Measurements from ENCODE around the gene TH.

Gene TH

GRCh38 chr11:2174361-2174760, 2.7 kb upstream of the TH start:
- Histone ChIP-seq H3K14ac (ENCODE audit: low read length in 2 of 2) (no peak overlapping the region), H3K9me3 (ENCODE audit: control insufficient read depth, low read length) (no peaks in the 10 kb centered on the region), H2BK120ac (ENCODE audit: low read depth, low read length) (no peak overlapping the region), H2BK12ac (ENCODE audit: low read length in 2 of 2) (no peak overlapping the region), H3K4me3 (ENCODE audit: insufficient read depth in 1 of 2, low read depth in 1 of 2, low read length in 2 of 2) (no peak overlapping the region), H2BK5ac (ENCODE audit: low read depth, low read length, poor library complexity, severe bottlenecking) (no peak overlapping the region), H3K23ac (ENCODE audit: low read length in 2 of 2) (no peak overlapping the region), H2AFZ (ENCODE audit: low read depth, low read length) (no peak overlapping the region), H2AK5ac (ENCODE audit: low read length, severe bottlenecking) (no peak overlapping the region), H4K91ac (ENCODE audit: low read length) (no peak overlapping the region), H2BK15ac (ENCODE audit: low read depth, poor library complexity, severe bottlenecking) (no peak overlapping the region), H3K9ac (ENCODE audit: low read length) (no peak overlapping the region), H4K8ac (ENCODE audit: low read length) (no peak overlapping the region), H3K18ac (ENCODE audit: low read depth in 1 of 2, low read length in 2 of 2) (no peak overlapping the region), H3K4ac (ENCODE audit: low read depth in 1 of 2, low read length in 2 of 2) (no peak overlapping the region), H3K79me1 (replicated peaks; ENCODE audit: low read length, poor library complexity, severe bottlenecking) (no peaks in the 10 kb centered on the region), H3K4me1 (ENCODE audit: control insufficient read depth, insufficient read depth, low read depth, low read length) (peaks cover 30% of the 10 kb centered on the region), H3K4me2 (ENCODE audit: low read length, poor library complexity, severe bottlenecking) (no peak overlapping the region), H3K36me3 (ENCODE audit: control insufficient read depth in 1 of 2, insufficient read depth in 2 of 2, low read depth in 1 of 2, low read length in 2 of 2) (no peaks in the 10 kb centered on the region), H3K27ac (ENCODE audit: low read length, poor library complexity, severe bottlenecking) (no peak overlapping the region), H3K27me3 (ENCODE audit: control insufficient read depth in 1 of 2, insufficient read depth in 1 of 2, low read length in 2 of 2) (peaks cover 0 to 50% of the 10 kb centered on the region in 2 experiments)
- DNase-seq: no peak
- 89% methylated on average over 11 of the region's 11 CpGs for WGBS

- H3K4me1 ChIP-seq (ENCODE audit: control insufficient read depth, insufficient read depth, low read depth, low read length): peaks cover 24% of the 10 kb centered on the region
- no peaks in the 10 kb centered on the region for H3K79me1 ChIP-seq (replicated peaks; ENCODE audit: low read length, poor library complexity, severe bottlenecking)
- H2AFZ ChIP-seq (ENCODE audit: low read depth, low read length): no peak overlapping the region
- no peak overlapping the region for H3K18ac ChIP-seq (ENCODE audit: low read depth in 1 of 2, low read length in 2 of 2)
- no peak overlapping the region for H2BK12ac ChIP-seq (ENCODE audit: low read length in 2 of 2)
- H3K14ac ChIP-seq (ENCODE audit: low read length in 2 of 2): no peak overlapping the region
- no peak overlapping the region for H2BK120ac ChIP-seq (ENCODE audit: low read depth, low read length)
- no peak overlapping the region for H4K91ac ChIP-seq (ENCODE audit: low read length)
- H2AK5ac ChIP-seq (ENCODE audit: low read length, severe bottlenecking): no peak overlapping the region
- H3K4me2 ChIP-seq (ENCODE audit: low read length, poor library complexity, severe bottlenecking): no peak overlapping the region
- no peak overlapping the region for H3K23ac ChIP-seq (ENCODE audit: low read length in 2 of 2)
- no peaks in the 10 kb centered on the region for H3K36me3 ChIP-seq (ENCODE audit: control insufficient read depth in 1 of 2, insufficient read depth in 2 of 2, low read depth in 1 of 2, low read length in 2 of 2)
- H2BK5ac ChIP-seq (ENCODE audit: low read depth, low read length, poor library complexity, severe bottlenecking): no peak overlapping the region
- no peak overlapping the region for H4K8ac ChIP-seq (ENCODE audit: low read length)
- 78% methylated on average over 11 of the region's 11 CpGs for WGBS
- no peaks in the 10 kb centered on the region for H3K9me3 ChIP-seq (ENCODE audit: control insufficient read depth, low read length)
- no peak overlapping the region for H3K9ac ChIP-seq (ENCODE audit: low read length)
- no peak overlapping the region for H2BK15ac ChIP-seq (ENCODE audit: low read depth, poor library complexity, severe bottlenecking)
- DNase-seq: no peak
- H3K4me3 ChIP-seq (ENCODE audit: insufficient read depth in 1 of 2, low read depth in 1 of 2, low read length in 2 of 2): no peak overlapping the region
- H3K27me3 ChIP-seq (ENCODE audit: control insufficient read depth in 1 of 2, insufficient read depth in 1 of 2, low read length in 2 of 2): peaks cover 0 to 48% of the 10 kb centered on the region in 2 experiments
- no peak overlapping the region for H3K4ac ChIP-seq (ENCODE audit: low read depth in 1 of 2, low read length in 2 of 2)
- no peak overlapping the region for H3K27ac ChIP-seq (ENCODE audit: low read length, poor library complexity, severe bottlenecking)
These were observed 2.1 kb upstream of the TH start for GRCh38 chr11:2173761-2174160.

GRCh38 chr11:2173150-2173693, 1.6 kb upstream of the TH start:
- Histone ChIP-seq H3K36me3 (ENCODE audit: control insufficient read depth in 1 of 2, insufficient read depth in 2 of 2, low read depth in 1 of 2, low read length in 2 of 2) (no peaks in the 10 kb centered on the region), H2BK5ac (ENCODE audit: low read depth, low read length, poor library complexity, severe bottlenecking) (no peak overlapping the region), H3K18ac (ENCODE audit: low read depth in 1 of 2, low read length in 2 of 2) (no peak overlapping the region), H3K4me1 (ENCODE audit: control insufficient read depth, insufficient read depth, low read depth, low read length) (peaks cover 20% of the 10 kb centered on the region), H2BK12ac (ENCODE audit: low read length in 2 of 2) (no peak overlapping the region), H3K79me1 (replicated peaks; ENCODE audit: low read length, poor library complexity, severe bottlenecking) (no peaks in the 10 kb centered on the region), H2AK5ac (ENCODE audit: low read length, severe bottlenecking) (no peak overlapping the region), H3K27ac (ENCODE audit: low read length, poor library complexity, severe bottlenecking) (no peak overlapping the region), H2BK15ac (ENCODE audit: low read depth, poor library complexity, severe bottlenecking) (no peak overlapping the region), H2BK120ac (ENCODE audit: low read depth, low read length) (no peak overlapping the region), H3K4ac (ENCODE audit: low read depth in 1 of 2, low read length in 2 of 2) (no peak overlapping the region), H3K23ac (ENCODE audit: low read length in 2 of 2) (no peak overlapping the region), H3K9me3 (ENCODE audit: control insufficient read depth, low read length) (no peaks in the 10 kb centered on the region), H4K91ac (ENCODE audit: low read length) (no peak overlapping the region), H3K14ac (ENCODE audit: low read length in 2 of 2) (no peak overlapping the region), H4K8ac (ENCODE audit: low read length) (no peak overlapping the region), H3K9ac (ENCODE audit: low read length) (no peak overlapping the region), H3K4me2 (ENCODE audit: low read length, poor library complexity, severe bottlenecking) (no peak overlapping the region), H3K27me3 (ENCODE audit: control insufficient read depth in 1 of 2, insufficient read depth in 1 of 2, low read length in 2 of 2) (peaks cover 0 to 45% of the 10 kb centered on the region in 2 experiments), H3K4me3 (ENCODE audit: insufficient read depth in 1 of 2, low read depth in 1 of 2, low read length in 2 of 2) (no peak overlapping the region), H2AFZ (ENCODE audit: low read depth, low read length) (no peak overlapping the region)
- no peak for DNase-seq
- 86% methylated on average over 16 of the region's 16 CpGs for WGBS

- Histone ChIP-seq H3K27me3 (ENCODE audit: control insufficient read depth in 1 of 2, insufficient read depth in 1 of 2, low read length in 2 of 2) (peaks cover 0 to 49% of the 10 kb centered on the region in 2 experiments), H2BK12ac (ENCODE audit: low read length in 2 of 2) (no peak overlapping the region), H3K9me3 (ENCODE audit: control insufficient read depth, low read length) (no peaks in the 10 kb centered on the region), H3K36me3 (ENCODE audit: control insufficient read depth in 1 of 2, insufficient read depth in 2 of 2, low read depth in 1 of 2, low read length in 2 of 2) (no peaks in the 10 kb centered on the region), H3K23ac (ENCODE audit: low read length in 2 of 2) (no peak overlapping the region), H3K14ac (ENCODE audit: low read length in 2 of 2) (no peak overlapping the region), H4K91ac (ENCODE audit: low read length) (no peak overlapping the region), H3K9ac (ENCODE audit: low read length) (no peak overlapping the region), H2AFZ (ENCODE audit: low read depth, low read length) (no peak overlapping the region), H2BK5ac (ENCODE audit: low read depth, low read length, poor library complexity, severe bottlenecking) (no peak overlapping the region), H3K79me1 (replicated peaks; ENCODE audit: low read length, poor library complexity, severe bottlenecking) (no peaks in the 10 kb centered on the region), H3K18ac (ENCODE audit: low read depth in 1 of 2, low read length in 2 of 2) (no peak overlapping the region), H4K8ac (ENCODE audit: low read length) (no peak overlapping the region), H2AK5ac (ENCODE audit: low read length, severe bottlenecking) (no peak overlapping the region), H3K4me2 (ENCODE audit: low read length, poor library complexity, severe bottlenecking) (no peak overlapping the region), H3K4me3 (ENCODE audit: insufficient read depth in 1 of 2, low read depth in 1 of 2, low read length in 2 of 2) (no peak overlapping the region), H3K4ac (ENCODE audit: low read depth in 1 of 2, low read length in 2 of 2) (no peak overlapping the region), H2BK15ac (ENCODE audit: low read depth, poor library complexity, severe bottlenecking) (no peak overlapping the region), H2BK120ac (ENCODE audit: low read depth, low read length) (no peak overlapping the region), H3K27ac (ENCODE audit: low read length, poor library complexity, severe bottlenecking) (no peak overlapping the region), H3K4me1 (ENCODE audit: control insufficient read depth, insufficient read depth, low read depth, low read length) (peaks cover 16% of the 10 kb centered on the region)
- DNase-seq: no peak
- WGBS: 89% methylated on average over 12 of the region's 12 CpGs
These were observed 1.1 kb upstream of the TH start for GRCh38 chr11:2172676-2173075.

All from mesenchymal stem cell (in vitro differentiated cells and primary cell).